K562 (cell line): ENCODE measurements around the gene CDK14. TPM values are rescaled to one million over a fixed set of nuclear protein-coding genes. Genes with fewer than 3 reads are reported as not detected.

Source experiments
- ATAC-seq: fragments of 200-7000 bp; cut with Tn5 transposase; 3 replicates; pipeline ENCODE4 v1.9.1; 2020; ENCODE audit warnings: moderate library complexity
- BruUV-seq: library from RNA; stranded (reverse); fragments of 400-500 nt; replicated peaks from 2 replicates; lab custom pipeline; 2021; lab: Mats Ljungman, UMichigan
- CTCF ChIA-PET: fragments of 300-600 bp; formaldehyde crosslinking; extraction: SDS; loops from one replicate; lab custom pipeline; 2021; ENCODE audit warnings: low intra/inter-chr PET ratio; lab: Yijun Ruan, JAX
- POLR2A ChIA-PET: fragments of 300-600, 350-650 bp; sonication (Branson Sonifier 250); formaldehyde crosslinking; extraction: SDS; loops from one replicate; lab custom pipeline; 2021; ENCODE audit warnings: antibody characterized with exemption, inconsistent platforms; lab: Yijun Ruan, JAX
- DNase-seq, 4 experiments: peaks; one replicate each; pipeline versions ENCODE4 v3.0.0 to v3.0.0-alpha.2; 2011 to 2018; ENCODE audit warnings: low spot score in 3 of 4, mixed read lengths in 3 of 4; ENCODE audit errors: extremely low read depth in 1 of 4
- FAIRE-seq: peaks from 2 replicates; lab custom pipeline; 2011; peaks lifted over from hg19 to GRCh38; lab: Jason Lieb, UNC
- H2AFZ ChIP-seq: 2 replicates; pipeline ENCODE4 v1.6.0; 2011; ENCODE audit warnings: low read depth, low read length, control low read depth, inconsistent platforms
- H3K27ac ChIP-seq: fragments of 200-600 bp; 3 replicates; pipeline ENCODE4 v1.8.0; 2011; ENCODE audit warnings: low read depth, mild to moderate bottlenecking, control low read depth, inconsistent platforms, low read length, moderate library complexity, mixed read lengths; ENCODE audit errors: extremely low read depth
- H3K27me3 ChIP-seq, 2 experiments: fragments of 300-600 bp in 1 of 2; 2 replicates in 1 of 2; 3 replicates in 1 of 2; pipeline versions ENCODE4 v1.6.0 to v1.8.0; 2011; ENCODE audit warnings: inconsistent platforms in 2 of 2, low read length in 2 of 2, mild to moderate bottlenecking in 1 of 2, mixed read lengths in 1 of 2, moderate library complexity in 1 of 2; ENCODE audit not compliant: control insufficient read depth in 2 of 2, insufficient read depth in 2 of 2
- H3K36me3 ChIP-seq: fragments of 300-600 bp; 3 replicates; pipeline ENCODE4 v1.8.0; 2011; ENCODE audit warnings: mild to moderate bottlenecking, low read length, inconsistent platforms; ENCODE audit not compliant: control insufficient read depth, insufficient read depth
- H3K4me1 ChIP-seq, 2 experiments: fragments of 200-600 bp in 1 of 2; replicated peaks in 1 of 2; 2 replicates in 1 of 2; 3 replicates in 1 of 2; pipeline versions ENCODE4 v1.5.1 to v1.8.0; 2011; ENCODE audit warnings: inconsistent platforms in 2 of 2, low read length in 2 of 2, mild to moderate bottlenecking in 1 of 2, mixed read lengths in 1 of 2, moderate library complexity in 1 of 2; ENCODE audit not compliant: control insufficient read depth in 2 of 2, insufficient read depth in 2 of 2
- H3K4me2 ChIP-seq: 2 replicates; pipeline ENCODE4 v1.6.1; 2011; ENCODE audit warnings: low read length, control low read depth, inconsistent platforms, mixed read lengths; ENCODE audit not compliant: insufficient read depth
- H3K4me3 ChIP-seq: fragments of 200-600 bp; sonication (generic), shearing (Covaris generic); 2 replicates; pipeline ENCODE4 v1.5.1; 2016; ENCODE audit warnings: control low read depth, inconsistent platforms
- H3K79me2 ChIP-seq: fragments of 200-600 bp; 3 replicates; pipeline ENCODE4 v1.8.0; 2011; ENCODE audit warnings: low read length, inconsistent platforms; ENCODE audit not compliant: control insufficient read depth, insufficient read depth
- H3K9ac ChIP-seq, 2 experiments: 2 replicates each; pipeline versions ENCODE4 v1.6.0 to v1.6.1; 2011; ENCODE audit warnings: low read depth in 2 of 2, low read length in 2 of 2, control low read depth in 1 of 2, inconsistent platforms in 1 of 2, mild to moderate bottlenecking in 1 of 2, mixed read lengths in 1 of 2; ENCODE audit not compliant: insufficient read depth in 1 of 2
- H3K9me1 ChIP-seq: one replicate; pipeline ENCODE4 v1.6.0; 2011; ENCODE audit warnings: inconsistent platforms, mild to moderate bottlenecking, low read length, moderate library complexity; ENCODE audit not compliant: control insufficient read depth, insufficient read depth
- H3K9me3 ChIP-seq: replicated peaks from 2 replicates; pipeline ENCODE4 v1.5.1; 2011; ENCODE audit warnings: low read depth, low read length, inconsistent platforms; ENCODE audit not compliant: control insufficient read depth, insufficient read depth
- H4K20me1 ChIP-seq: replicated peaks from 2 replicates; pipeline ENCODE4 v1.6.1; 2011; ENCODE audit warnings: low read length, inconsistent platforms, mixed read lengths; ENCODE audit not compliant: control insufficient read depth, insufficient read depth
- ARID1B ChIP-seq: fragments of 450-650 bp; IDR thresholded peaks from 2 replicates; pipeline ENCODE4 v1.6.1; 2016; ENCODE audit warnings: antibody characterized with exemption, mild to moderate bottlenecking, inconsistent platforms
- ETV6 ChIP-seq, 3 experiments: fragments of 150-350 bp in 1 of 3; sonication (generic) in 1 of 3; formaldehyde crosslinking in 1 of 3; IDR thresholded peaks; 2 replicates each; pipeline versions ENCODE4 v1.6.1 to v1.8.0; 2014 to 2022; ENCODE audit warnings: borderline replicate concordance in 2 of 3, low read depth in 2 of 3, antibody characterized with exemption in 1 of 3, low read length in 1 of 3, mild to moderate bottlenecking in 1 of 3, missing genetic modification reagents in 1 of 3
- FOXA3 ChIP-seq, 2 experiments: fragments of 450-650 bp in 1 of 2; sonication (generic) in 1 of 2; formaldehyde crosslinking; IDR thresholded peaks in 1 of 2; conservative IDR thresholded peaks in 1 of 2; 2 replicates each; pipeline versions ENCODE4 v1.4.0 to v1.8.0; 2020 to 2022; ENCODE audit warnings: mild to moderate bottlenecking in 2 of 2, missing genetic modification reagents in 1 of 2
- FOXP4 ChIP-seq: sonication (generic); formaldehyde crosslinking; IDR thresholded peaks from 2 replicates; pipeline ENCODE4 v1.8.0; 2022; ENCODE audit warnings: mild to moderate bottlenecking, missing genetic modification reagents, borderline replicate concordance
- VEZF1 ChIP-seq: fragments of 200-800 bp; sonication (Bioruptor generic); IDR thresholded peaks from 2 replicates; pipeline ENCODE4 v1.6.1; 2017; ENCODE audit warnings: missing genetic modification characterization, missing compliant biosample characterization
- ZNF583 ChIP-seq: fragments of 250-450 bp; sonication (Bioruptor Pico); IDR thresholded peaks from 2 replicates; pipeline ENCODE4 v1.4.0; 2020
- WGBS: fragments of 100-300 bp; shearing (Covaris generic); methylation state at CpG from one replicate; pipeline ENCODE4 v1.1.6; 2016; ENCODE audit warnings: low coverage, mixed read lengths; ENCODE audit not compliant: insufficient coverage; ENCODE audit errors: missing lambda C conversion rate; 5-methylcytosine and 5-hydroxymethylcytosine counted together
- in situ Hi-C: fragments of 300-500 bp; cut with MboI; formaldehyde crosslinking; loops from 4 replicates; pipeline ENCODE4 v1.15.0; 2018; ENCODE audit warnings: inconsistent platforms, mixed read lengths
- intact Hi-C: fragments of 100-400 bp; cut with micrococcal nuclease; formaldehyde crosslinking; loops from 2 replicates; pipeline ENCODE4 v1.14.2; 2022
- polyA plus RNA-seq, 8 experiments: library from polyadenylated mRNA; depleted of rRNA in 4 of 8; stranded (reverse) in 5 of 8; unstranded in 3 of 8; fragments of >200 nt; fragmentation: Nextera tagmentation in 2 of 8; fragmentation: Illumina TruSeq in 1 of 8; extraction: Ambion mirVana in 2 of 8; extraction: Trizol in 1 of 8; gene quantifications; 2 replicates each; pipeline versions ENCODE4 v1.2.1 to v1.2.3, GENCODE V29; 2011 to 2014; ENCODE audit warnings: inconsistent platforms in 1 of 8, missing spikeins in 1 of 8
- total RNA-seq, 7 experiments: library from RNA; depleted of rRNA in 6 of 7; stranded (reverse); fragments of >200 nt in 6 of 7; fragmentation: Illumina TruSeq in 2 of 7; extraction: Trizol in 2 of 7; gene quantifications; 2 replicates each; pipeline versions ENCODE4 v1.2.1 to v1.2.3, GENCODE V29; 2011 to 2021; ENCODE audit warnings: low replicate concordance in 1 of 7

Gene CDK14
- total and polyA plus RNA-seq, 9 of the 15 experiments (the other 6 are each of a cell fraction or from before 2014, with no cell fraction given) = 0.03 to 0.91 (median 0.16) TPM

- 0% methylated on average over 4 of the region's 4 CpGs for WGBS
- BruUV-seq = no TSS peak
- intact Hi-C loops (no loop called here), in situ Hi-C loops (no loop called here)
- Histone ChIP-seq H3K9me1 (no peaks in the 10 kb centered on the region), H4K20me1 (no peaks in the 10 kb centered on the region), H3K4me3 (no peak overlapping the region), H3K36me3 (no peaks in the 10 kb centered on the region), H3K4me2 (no peak overlapping the region), H3K27ac (no peak overlapping the region), H3K27me3 (no peaks in the 10 kb centered on the region), H3K79me2 (no peaks in the 10 kb centered on the region), H3K4me1 (no peaks in the 10 kb centered on the region), H3K9ac (no peak overlapping the region), H3K9me3 (no peaks in the 10 kb centered on the region), H2AFZ (no peak overlapping the region)
- TF ChIP-seq VEZF1 (CRISPR knock-in tag) (no peak), ZNF583 (CRISPR knock-in tag) (no peak), ARID1B (no peak), FOXA3 (CRISPR knock-in tag; conservative IDR thresholded peaks at IDR 0.05 in 1 of 2, IDR thresholded peaks at IDR 0.05 in 1 of 2) (no peak), FOXP4 (CRISPR knock-in tag) (no peak), ETV6 (IDR thresholded peaks at IDR 0.05; ENCODE audit: borderline replicate concordance in 1 of 2, low read depth in 2 of 2, low read length in 1 of 2) (no peak), ETV6 (CRISPR knock-in tag; IDR thresholded peaks at IDR 0.05; ENCODE audit: borderline replicate concordance) (no peak)
- ChIA-PET CTCF (no interaction called here), POLR2A (no interaction called here)
- FAIRE-seq = no peak
- no peak for ATAC-seq
- no peak for DNase-seq
Measured at GRCh38 chr7:90654718-90655427, 58.8 kb downstream of the CDK14 start.
